HepG2 (cell line): ENCODE data around the gene CDR2L. TPM values are rescaled to one million over a fixed set of nuclear protein-coding genes. Genes with fewer than 3 reads are reported as not detected.
A peak's percentile ranks its signal among the peaks of the same experiment; 100 is the strongest.

ENCODE experiments used
- ADNP ChIP-seq: sonication (generic); formaldehyde crosslinking; IDR thresholded peaks from 2 replicates; pipeline ENCODE4 v1.4.0; 2020; ENCODE audit warnings: missing genetic modification reagents
- ATF5 ChIP-seq: sonication (generic); formaldehyde crosslinking; IDR thresholded peaks from 2 replicates; pipeline ENCODE4 v1.4.0; 2020; ENCODE audit warnings: mild to moderate bottlenecking, low read depth, missing genetic modification reagents
- BATF2 ChIP-seq: sonication (generic); formaldehyde crosslinking; IDR thresholded peaks from 2 replicates; pipeline ENCODE4 v1.8.0; 2022; ENCODE audit warnings: mild to moderate bottlenecking, missing genetic modification reagents, moderate library complexity
- CREB1 ChIP-seq, 2 experiments: fragments of 450-650 bp in 1 of 2; IDR thresholded peaks; 2 replicates each; pipeline ENCODE4 v1.6.1; 2016 to 2017; ENCODE audit warnings: control low read depth in 1 of 2, mild to moderate bottlenecking in 1 of 2, missing compliant biosample characterization in 1 of 2, missing genetic modification characterization in 1 of 2
- ETV6 ChIP-seq: sonication (generic); formaldehyde crosslinking; conservative IDR thresholded peaks from 2 replicates; pipeline ENCODE4 v1.4.0; 2020; ENCODE audit warnings: missing genetic modification reagents
- KDM1A ChIP-seq: IDR thresholded peaks from 2 replicates; pipeline ENCODE4 v1.6.1; 2016; ENCODE audit warnings: missing compliant biosample characterization
- MTF2 ChIP-seq: sonication (generic); formaldehyde crosslinking; IDR thresholded peaks from 2 replicates; pipeline ENCODE4 v1.5.0; 2020; ENCODE audit warnings: missing genetic modification reagents, borderline replicate concordance
- MYC ChIP-seq: sonication (generic); formaldehyde crosslinking; IDR thresholded peaks from 2 replicates; pipeline ENCODE4 v1.9.0; 2021; ENCODE audit warnings: missing genetic modification reagents, borderline replicate concordance
- THAP9 ChIP-seq: sonication (generic); formaldehyde crosslinking; IDR thresholded peaks from 2 replicates; pipeline ENCODE4; 2020; ENCODE audit warnings: missing genetic modification reagents, mild to moderate bottlenecking, borderline replicate concordance
- ZFP41 ChIP-seq: sonication (generic); formaldehyde crosslinking; IDR thresholded peaks from 2 replicates; pipeline ENCODE4 v1.4.0; 2020; ENCODE audit warnings: mild to moderate bottlenecking, missing genetic modification reagents, borderline replicate concordance
- ZKSCAN8 ChIP-seq: IDR thresholded peaks from 2 replicates; pipeline ENCODE4 v1.6.1; 2016; ENCODE audit warnings: borderline replicate concordance, missing genetic modification reagents, missing compliant biosample characterization
- ZMYM4 ChIP-seq: sonication (generic); formaldehyde crosslinking; IDR thresholded peaks from 2 replicates; pipeline ENCODE4 v1.8.1; 2023; ENCODE audit warnings: mild to moderate bottlenecking, missing genetic modification reagents
- ZNF3 ChIP-seq: IDR thresholded peaks from 2 replicates; pipeline ENCODE4 v1.7.0; 2017; ENCODE audit warnings: inconsistent platforms
- ZNF30 ChIP-seq: sonication (generic); formaldehyde crosslinking; IDR thresholded peaks from 2 replicates; pipeline ENCODE4 v1.5.0; 2020; ENCODE audit warnings: mild to moderate bottlenecking, missing genetic modification reagents
- ZNF501 ChIP-seq: sonication (generic); formaldehyde crosslinking; IDR thresholded peaks from 2 replicates; pipeline ENCODE4 v1.5.1; 2020; ENCODE audit warnings: mild to moderate bottlenecking, moderate library complexity, missing genetic modification reagents
- ZNF558 ChIP-seq: sonication (generic); formaldehyde crosslinking; IDR thresholded peaks from 2 replicates; pipeline ENCODE4 v1.9.0; 2022; ENCODE audit warnings: mild to moderate bottlenecking, missing genetic modification reagents, borderline replicate concordance
- ZNF563 ChIP-seq: sonication (generic); formaldehyde crosslinking; IDR thresholded peaks from 2 replicates; pipeline ENCODE4 v1.8.0; 2022; ENCODE audit warnings: mild to moderate bottlenecking, moderate library complexity, missing genetic modification reagents
- ZNF784 ChIP-seq: sonication (generic); formaldehyde crosslinking; IDR thresholded peaks from 2 replicates; pipeline ENCODE4 v1.5.1; 2020; ENCODE audit warnings: missing genetic modification reagents, mild to moderate bottlenecking, borderline replicate concordance
- ZSCAN12 ChIP-seq: sonication (generic); formaldehyde crosslinking; IDR thresholded peaks from 2 replicates; pipeline ENCODE4 v1.9.0; 2021; ENCODE audit warnings: mild to moderate bottlenecking, missing genetic modification reagents
- polyA plus RNA-seq, 8 experiments: library from polyadenylated mRNA; depleted of rRNA in 3 of 8; stranded (reverse) in 7 of 8; unstranded in 1 of 8; fragments of >200 nt; fragmentation: Illumina TruSeq in 4 of 8; extraction: Trizol in 4 of 8; gene quantifications; 2 replicates each; pipeline versions ENCODE4 v1.2.1 to v1.2.3, GENCODE V29; 2011 to 2016; ENCODE audit warnings: low read depth in 4 of 8, missing spikeins in 1 of 8, mixed read lengths in 1 of 8; ENCODE audit not compliant: insufficient read depth in 1 of 8
- total RNA-seq, 5 experiments: library from RNA; depleted of rRNA; stranded (reverse); fragments of >200 nt; fragmentation: Illumina TruSeq; extraction: Trizol; gene quantifications; 2 replicates each; pipeline ENCODE4 v1.2.3, GENCODE V29; 2016; ENCODE audit warnings: low read depth in 1 of 5
- TF ChIP-seq, protein P1 (sequence below): sonication (generic); formaldehyde crosslinking; IDR thresholded peaks from 2 replicates; pipeline ENCODE4 v1.4.0; 2020; ENCODE audit warnings: mild to moderate bottlenecking, missing genetic modification reagents
- TF ChIP-seq, protein P2 (sequence below): sonication (generic); formaldehyde crosslinking; conservative IDR thresholded peaks from 2 replicates; pipeline ENCODE4 v1.8.0; 2022; ENCODE audit warnings: missing genetic modification reagents

Gene CDR2L
- total and polyA plus RNA-seq, 2 of the 13 experiments (the other 11 are each of a cell fraction or from before 2014, with no cell fraction given): 1.9 to 2.1 TPM

GRCh38 chr17:75046407-75047289, 59.2 kb downstream of the CDR2L start, which contains the start of the genes ATP5PD and KCTD2 (continued):
- TF ChIP-seq, protein P1, sequence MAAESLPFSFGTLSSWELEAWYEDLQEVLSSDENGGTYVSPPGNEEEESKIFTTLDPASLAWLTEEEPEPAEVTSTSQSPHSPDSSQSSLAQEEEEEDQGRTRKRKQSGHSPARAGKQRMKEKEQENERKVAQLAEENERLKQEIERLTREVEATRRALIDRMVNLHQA (CRISPR knock-in tag): no peak
- TF ChIP-seq ZKSCAN8 (CRISPR knock-in tag) (peak; percentile 48; the same call in 1 of the 2 replicates), ATF5 (0 out of 2 replicates have a peak, but pooled peaks have one; percentile 78), ZNF558 (CRISPR knock-in tag) (peak; percentile 72; the same call in 1 of the 2 replicates), MTF2 (peak; percentile 80; the same call in 1 of the 2 replicates), ZNF501 (CRISPR knock-in tag) (peak; percentile 95), ZNF563 (CRISPR knock-in tag) (peak; percentile 83; the same call in 1 of the 2 replicates), THAP9 (CRISPR knock-in tag) (peak; percentile 78; the same call in 1 of the 2 replicates), MYC (CRISPR knock-in tag) (peak; percentile 67; the same call in 1 of the 2 replicates), ZMYM4 (CRISPR knock-in tag) (peak; percentile 73), BATF2 (no peak), ZFP41 (CRISPR knock-in tag) (no peak), ETV6 (CRISPR knock-in tag) (no peak; the same call in 1 of the 2 replicates), ZNF784 (peak; percentile 59), KDM1A (CRISPR knock-in tag) (no peak), ZSCAN12 (CRISPR knock-in tag) (no peak), ADNP (no peak), ZNF3 (CRISPR knock-in tag) (peak; percentile 95), CREB1 (IDR thresholded peaks at IDR 0.05) (peak; percentile 81), CREB1 (CRISPR knock-in tag; IDR thresholded peaks at IDR 0.05) (peak; percentile 90), ZNF30 (CRISPR knock-in tag) (0 out of 2 replicates have a peak, but pooled peaks have one; percentile 66)
- TF ChIP-seq, protein P2, sequence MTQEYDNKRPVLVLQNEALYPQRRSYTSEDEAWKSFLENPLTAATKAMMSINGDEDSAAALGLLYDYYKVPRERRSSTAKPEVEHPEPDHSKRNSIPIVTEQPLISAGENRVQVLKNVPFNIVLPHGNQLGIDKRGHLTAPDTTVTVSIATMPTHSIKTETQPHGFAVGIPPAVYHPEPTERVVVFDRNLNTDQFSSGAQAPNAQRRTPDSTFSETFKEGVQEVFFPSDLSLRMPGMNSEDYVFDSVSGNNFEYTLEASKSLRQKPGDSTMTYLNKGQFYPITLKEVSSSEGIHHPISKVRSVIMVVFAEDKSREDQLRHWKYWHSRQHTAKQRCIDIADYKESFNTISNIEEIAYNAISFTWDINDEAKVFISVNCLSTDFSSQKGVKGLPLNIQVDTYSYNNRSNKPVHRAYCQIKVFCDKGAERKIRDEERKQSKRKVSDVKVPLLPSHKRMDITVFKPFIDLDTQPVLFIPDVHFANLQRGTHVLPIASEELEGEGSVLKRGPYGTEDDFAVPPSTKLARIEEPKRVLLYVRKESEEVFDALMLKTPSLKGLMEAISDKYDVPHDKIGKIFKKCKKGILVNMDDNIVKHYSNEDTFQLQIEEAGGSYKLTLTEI (CRISPR knock-in tag): no peak
